Keratinocyte (primary cell): ENCODE measurements around the gene ACSS1. TPM values are rescaled to one million over a fixed set of nuclear protein-coding genes. Genes with fewer than 3 reads are reported as not detected.

Experiments used
- DNase-seq: peaks from one replicate; pipeline ENCODE4 v3.0.0-alpha.2; 2011; ENCODE audit warnings: low read depth, missing footprints, low spot score
- FAIRE-seq: peaks from 2 replicates; lab custom pipeline; 2011; peaks lifted over from hg19 to GRCh38; lab: Jason Lieb, UNC
- H2AFZ ChIP-seq: 2 replicates; pipeline ENCODE4 v1.6.0; 2012; ENCODE audit warnings: low read length, control low read depth, inconsistent platforms; ENCODE audit not compliant: control insufficient read depth
- H3K27ac ChIP-seq: 2 replicates; pipeline ENCODE4 v1.5.1; 2011; ENCODE audit warnings: low read length; ENCODE audit not compliant: control insufficient read depth, insufficient read depth
- H3K27me3 ChIP-seq: 3 replicates; pipeline ENCODE4 v1.6.0; 2011; ENCODE audit warnings: low read length; ENCODE audit not compliant: control insufficient read depth, insufficient read depth; ENCODE audit errors: extremely low read depth
- H3K36me3 ChIP-seq, 2 experiments: 2 replicates in 1 of 2; 3 replicates in 1 of 2; pipeline ENCODE4 v1.5.1; 2011; ENCODE audit warnings: low read length in 2 of 2, mild to moderate bottlenecking in 1 of 2; ENCODE audit not compliant: control insufficient read depth in 2 of 2, insufficient read depth in 2 of 2; ENCODE audit errors: extremely low read depth in 1 of 2
- H3K4me1 ChIP-seq: 3 replicates; pipeline ENCODE4 v1.5.1; 2011; ENCODE audit warnings: low read length; ENCODE audit not compliant: control insufficient read depth, insufficient read depth; ENCODE audit errors: extremely low read depth
- H3K4me2 ChIP-seq: 3 replicates; pipeline ENCODE4 v1.6.0; 2011; ENCODE audit warnings: low read depth, low read length; ENCODE audit not compliant: control insufficient read depth, insufficient read depth; ENCODE audit errors: extremely low read depth
- H3K4me3 ChIP-seq, 3 experiments: fragments of 200-600 bp in 1 of 3; sonication (generic) in 1 of 3; 2 replicates in 2 of 3; 3 replicates in 1 of 3; pipeline ENCODE4 v1.5.1; 2011 to 2016; ENCODE audit warnings: low read length in 3 of 3, mild to moderate bottlenecking in 3 of 3, control low read depth in 2 of 3, inconsistent platforms in 1 of 3, low read depth in 1 of 3, mixed read lengths in 1 of 3, mixed run types in 1 of 3, moderate library complexity in 1 of 3; ENCODE audit not compliant: control insufficient read depth in 2 of 3, insufficient read depth in 2 of 3; ENCODE audit errors: extremely low read depth in 1 of 3
- H3K79me2 ChIP-seq: 2 replicates; pipeline ENCODE4 v1.6.0; 2012; ENCODE audit warnings: low read length; ENCODE audit not compliant: control insufficient read depth, insufficient read depth
- H3K9ac ChIP-seq: 3 replicates; pipeline ENCODE4 v1.6.0; 2011; ENCODE audit warnings: low read length; ENCODE audit not compliant: control insufficient read depth, insufficient read depth; ENCODE audit errors: extremely low read depth
- H3K9me1 ChIP-seq: 3 replicates; pipeline ENCODE4 v1.6.0; 2011; ENCODE audit warnings: low read length; ENCODE audit not compliant: control insufficient read depth, insufficient read depth; ENCODE audit errors: extremely low read depth
- H3K9me3 ChIP-seq: 2 replicates; pipeline ENCODE4 v1.5.1; 2012; ENCODE audit warnings: low read depth, low read length; ENCODE audit not compliant: control insufficient read depth
- H4K20me1 ChIP-seq: 3 replicates; pipeline ENCODE4 v1.6.0; 2011; ENCODE audit warnings: low read length; ENCODE audit not compliant: control insufficient read depth, insufficient read depth; ENCODE audit errors: extremely low read depth
- EZH2 ChIP-seq: IDR thresholded peaks from one replicate; pipeline ENCODE4 v1.6.1; 2012; ENCODE audit warnings: inconsistent platforms, mild to moderate bottlenecking, low read length, moderate library complexity
- dilution Hi-C: fragments of 300-500 bp; cut with MboI; formaldehyde crosslinking; loops from one replicate; pipeline ENCODE4 v1.7.0; 2020; ENCODE audit warnings: low sequenced_read_pairs; ENCODE audit not compliant: extremely low pct_ligation_motif_present
- polyA plus RNA-seq, 5 experiments: library from polyadenylated mRNA; depleted of rRNA in 3 of 5; stranded (reverse) in 3 of 5; stranded (forward) in 1 of 5; unstranded in 1 of 5; fragments of >200 nt; gene quantifications; 1 replicate in 1 of 5; 2 replicates in 3 of 5; 3 replicates in 1 of 5; pipeline versions ENCODE4 v1.2.1 to v1.2.3, GENCODE V29; 2011 to 2012; ENCODE audit warnings: missing spikeins in 2 of 5, low read depth in 1 of 5, low replicate concordance in 1 of 5
- TF ChIP-seq, protein P1 (sequence below), 3 experiments: IDR thresholded peaks in 1 of 3; conservative IDR thresholded peaks in 1 of 3; optimal IDR thresholded peaks in 1 of 3; 2 replicates in 2 of 3; 3 replicates in 1 of 3; pipeline versions ENCODE3 to v1.5.1; 2011; ENCODE audit warnings: low read length in 3 of 3, mild to moderate bottlenecking in 3 of 3, moderate library complexity in 2 of 3, control low read depth in 1 of 3, inconsistent platforms in 1 of 3; ENCODE audit not compliant: insufficient read depth in 2 of 3; ENCODE audit errors: extremely low read depth in 1 of 3

ACSS1 gene
- polyA plus RNA-seq, 1 donor (not counting 4 experiments of a cell fraction or from before 2014, with no cell fraction given), result 1.5 TPM

DNA sequence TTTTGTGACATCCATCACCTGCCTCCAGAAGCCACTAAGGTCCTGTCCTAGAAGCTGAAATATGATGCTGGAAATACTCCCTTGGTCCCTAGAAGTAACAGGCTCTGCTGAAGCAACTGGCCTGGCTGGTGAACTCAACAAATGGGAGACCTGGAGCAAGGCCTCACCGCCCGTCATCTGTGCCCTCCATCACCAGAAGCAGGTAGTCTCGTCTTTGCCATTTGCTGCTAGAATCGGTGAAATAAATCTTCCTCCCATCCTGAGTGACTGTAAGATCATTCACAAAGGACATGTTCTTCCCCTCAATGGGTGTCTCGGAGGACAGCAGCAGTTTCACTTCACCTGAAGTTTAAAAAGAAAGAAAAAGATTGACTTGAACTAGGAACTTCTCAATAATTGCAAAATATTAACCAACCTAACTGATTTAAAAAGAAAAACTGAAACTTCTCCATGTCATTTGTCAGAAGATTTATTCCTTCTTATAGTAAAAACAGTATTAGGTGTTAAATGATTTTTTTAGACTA lies 87.8 kb downstream of the ACSS1 start:
- Histone ChIP-seq H3K9ac (no peak overlapping the region), H4K20me1 (no peaks in the 10 kb centered on the region), H3K4me1 (no peaks in the 10 kb centered on the region), H3K36me3 (peaks cover 17 to 43% of the 10 kb centered on the region in 2 experiments), H3K9me3 (no peaks in the 10 kb centered on the region), H3K27me3 (no peaks in the 10 kb centered on the region), H3K9me1 (no peaks in the 10 kb centered on the region), H2AFZ (no peak overlapping the region), H3K27ac (no peak overlapping the region), H3K4me3 (no peak overlapping the region), H3K79me2 (no peaks in the 10 kb centered on the region), H3K4me2 (no peak overlapping the region)
- dilution Hi-C loops, result no loop called here
- FAIRE-seq (no peak), DNase-seq (no peak)
- TF ChIP-seq, protein P1, sequence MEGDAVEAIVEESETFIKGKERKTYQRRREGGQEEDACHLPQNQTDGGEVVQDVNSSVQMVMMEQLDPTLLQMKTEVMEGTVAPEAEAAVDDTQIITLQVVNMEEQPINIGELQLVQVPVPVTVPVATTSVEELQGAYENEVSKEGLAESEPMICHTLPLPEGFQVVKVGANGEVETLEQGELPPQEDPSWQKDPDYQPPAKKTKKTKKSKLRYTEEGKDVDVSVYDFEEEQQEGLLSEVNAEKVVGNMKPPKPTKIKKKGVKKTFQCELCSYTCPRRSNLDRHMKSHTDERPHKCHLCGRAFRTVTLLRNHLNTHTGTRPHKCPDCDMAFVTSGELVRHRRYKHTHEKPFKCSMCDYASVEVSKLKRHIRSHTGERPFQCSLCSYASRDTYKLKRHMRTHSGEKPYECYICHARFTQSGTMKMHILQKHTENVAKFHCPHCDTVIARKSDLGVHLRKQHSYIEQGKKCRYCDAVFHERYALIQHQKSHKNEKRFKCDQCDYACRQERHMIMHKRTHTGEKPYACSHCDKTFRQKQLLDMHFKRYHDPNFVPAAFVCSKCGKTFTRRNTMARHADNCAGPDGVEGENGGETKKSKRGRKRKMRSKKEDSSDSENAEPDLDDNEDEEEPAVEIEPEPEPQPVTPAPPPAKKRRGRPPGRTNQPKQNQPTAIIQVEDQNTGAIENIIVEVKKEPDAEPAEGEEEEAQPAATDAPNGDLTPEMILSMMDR (optimal IDR thresholded peaks at IDR 0.05 in 1 of 3, IDR thresholded peaks at IDR 0.05 in 1 of 3, conservative IDR thresholded peaks at IDR 0.05 in 1 of 3; ENCODE audit: extremely low read depth in 1 of 3, insufficient read depth in 2 of 3, low read length in 3 of 3), result no peak
- no peak for TF ChIP-seq EZH2

DNA sequence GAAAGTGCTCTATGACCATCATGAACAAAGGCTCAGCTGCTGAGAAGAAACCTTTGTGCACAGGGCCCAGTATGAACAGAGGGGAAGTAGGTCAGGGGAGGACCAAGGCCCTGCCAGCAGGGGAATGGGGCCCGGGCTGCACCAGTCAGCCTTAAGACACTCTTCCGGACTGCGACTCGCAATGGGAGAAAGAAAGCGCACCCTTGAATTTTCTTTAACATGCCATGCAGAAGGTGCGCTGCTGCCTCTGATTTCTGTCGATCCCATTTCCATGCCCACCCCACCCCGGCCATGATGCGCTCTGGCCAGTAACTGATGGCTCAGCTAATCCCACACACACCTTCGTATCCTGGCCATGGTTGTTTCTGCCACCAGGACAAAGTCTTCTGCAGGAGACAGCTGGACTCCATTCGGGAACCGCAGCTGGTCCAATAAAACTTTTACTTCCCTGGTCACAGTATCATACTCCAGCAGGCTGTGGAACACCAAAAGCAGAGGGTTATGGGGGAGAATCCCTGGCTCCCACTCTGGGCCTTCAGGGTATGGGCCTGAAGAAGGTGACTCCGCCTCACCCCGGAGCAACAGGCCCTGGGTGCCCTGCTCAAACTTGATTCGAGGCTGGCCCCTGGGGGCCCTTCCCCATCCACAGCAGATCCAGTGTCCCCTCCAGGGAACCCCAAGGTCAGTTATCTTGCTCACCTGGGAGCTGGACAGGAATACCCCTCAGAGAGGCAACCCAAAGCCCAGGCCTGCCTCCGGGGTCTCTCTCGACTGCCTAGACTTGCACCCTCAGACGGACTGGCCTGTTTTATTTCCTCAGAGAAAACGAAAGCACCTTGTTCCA lies 88.5 kb downstream of the ACSS1 start:
- no peak overlapping the region for H2AFZ ChIP-seq
- no peaks in the 10 kb centered on the region for H3K27me3 ChIP-seq
- H3K9me1 ChIP-seq, result no peaks in the 10 kb centered on the region
- TF ChIP-seq EZH2, result no peak
- TF ChIP-seq, protein P1 (optimal IDR thresholded peaks at IDR 0.05 in 1 of 3, IDR thresholded peaks at IDR 0.05 in 1 of 3, conservative IDR thresholded peaks at IDR 0.05 in 1 of 3; ENCODE audit: extremely low read depth in 1 of 3, insufficient read depth in 2 of 3, low read length in 3 of 3), result no peak
- peaks cover 17 to 45% of the 10 kb centered on the region in 2 experiments for H3K36me3 ChIP-seq
- H4K20me1 ChIP-seq, result no peaks in the 10 kb centered on the region
- no peak overlapping the region for H3K4me2 ChIP-seq
- H3K4me3 ChIP-seq, result no peak overlapping the region
- no peak overlapping the region for H3K9ac ChIP-seq
- DNase-seq, result no peak
- dilution Hi-C loops, result no loop called here
- no peaks in the 10 kb centered on the region for H3K9me3 ChIP-seq
- FAIRE-seq, result no peak
- no peak overlapping the region for H3K27ac ChIP-seq
- no peaks in the 10 kb centered on the region for H3K79me2 ChIP-seq
- no peaks in the 10 kb centered on the region for H3K4me1 ChIP-seq
